Right cardiac atrium (tissue), 5 donors: ENCODE measurements around the gene PIGQ. TPM values are rescaled to one million over a fixed set of nuclear protein-coding genes. Genes with fewer than 3 reads are reported as not detected.

Source experiments
- ATAC-seq, 2 donors: fragments of 200-7000 bp; cut with Tn5 transposase; one replicate each; pipeline versions ENCODE4 v1.8.0 to v1.9.1; 2020; ENCODE audit warnings: moderate library complexity in 2 of 2, mild to moderate bottlenecking in 1 of 2
- DNase-seq, 3 donors: peaks; one replicate each; pipeline ENCODE4 v3.0.0-alpha.2; 2020
- H3K27ac ChIP-seq: one replicate; pipeline ENCODE4 v1.5.1; 2013; ENCODE audit warnings: mild to moderate bottlenecking, low read length, control low read depth, moderate library complexity
- H3K27me3 ChIP-seq: one replicate; pipeline ENCODE4 v1.6.1; 2013; ENCODE audit not compliant: control insufficient read depth, insufficient read depth
- H3K4me1 ChIP-seq: one replicate; pipeline ENCODE4 v1.6.1; 2013; ENCODE audit warnings: low read length; ENCODE audit not compliant: control insufficient read depth, insufficient read depth
- H3K4me3 ChIP-seq: one replicate; pipeline ENCODE4 v1.5.1; 2013; ENCODE audit warnings: low read length, control low read depth
- H3K9me3 ChIP-seq: one replicate; pipeline ENCODE4 v1.6.1; 2013; ENCODE audit warnings: low read length; ENCODE audit not compliant: control insufficient read depth
- WGBS: extraction: QIAGEN DNeasy Blood & Tissue Kit; methylation state at CpG from one replicate; pipeline ENCODE4 v1.1.7; 2013; 5-methylcytosine and 5-hydroxymethylcytosine counted together
- intact Hi-C, 4 donors: fragments of 100-400 bp; cut with DNase I; formaldehyde crosslinking; loops; one replicate each; pipeline versions ENCODE4 v1.11.0 to v1.14.0; 2022 to 2023
- polyA plus RNA-seq: library from polyadenylated mRNA; stranded (reverse); fragments of 200-250 nt; gene quantifications from one replicate; pipeline ENCODE4 v1.2.3, GENCODE V29; 2013
- total RNA-seq, 4 donors: library from RNA; stranded (reverse); fragmentation: NEBNext Ultra II Directional; extraction: Animal tissue kit (Norgen Biotek cat#: 25700); gene quantifications; one replicate each; pipeline ENCODE4 v1.2.1, GENCODE V29; 2021
- donor health status: healthy with polysubstance abuse.
- donor health status: DM: no; HTN: yes; CAD: no.
- donor health status: DM: no; HTN: no; CAD: no.
- donor health status: DM: no; HTN: yes; CAD: no; lungs with severe emphysema.
- donor health status: DM: yes; HTN: yes; CAD: no.

Gene PIGQ
- total and polyA plus RNA-seq, 5 donors = 19.8 to 23.0 (median 22.7) TPM

DNA sequence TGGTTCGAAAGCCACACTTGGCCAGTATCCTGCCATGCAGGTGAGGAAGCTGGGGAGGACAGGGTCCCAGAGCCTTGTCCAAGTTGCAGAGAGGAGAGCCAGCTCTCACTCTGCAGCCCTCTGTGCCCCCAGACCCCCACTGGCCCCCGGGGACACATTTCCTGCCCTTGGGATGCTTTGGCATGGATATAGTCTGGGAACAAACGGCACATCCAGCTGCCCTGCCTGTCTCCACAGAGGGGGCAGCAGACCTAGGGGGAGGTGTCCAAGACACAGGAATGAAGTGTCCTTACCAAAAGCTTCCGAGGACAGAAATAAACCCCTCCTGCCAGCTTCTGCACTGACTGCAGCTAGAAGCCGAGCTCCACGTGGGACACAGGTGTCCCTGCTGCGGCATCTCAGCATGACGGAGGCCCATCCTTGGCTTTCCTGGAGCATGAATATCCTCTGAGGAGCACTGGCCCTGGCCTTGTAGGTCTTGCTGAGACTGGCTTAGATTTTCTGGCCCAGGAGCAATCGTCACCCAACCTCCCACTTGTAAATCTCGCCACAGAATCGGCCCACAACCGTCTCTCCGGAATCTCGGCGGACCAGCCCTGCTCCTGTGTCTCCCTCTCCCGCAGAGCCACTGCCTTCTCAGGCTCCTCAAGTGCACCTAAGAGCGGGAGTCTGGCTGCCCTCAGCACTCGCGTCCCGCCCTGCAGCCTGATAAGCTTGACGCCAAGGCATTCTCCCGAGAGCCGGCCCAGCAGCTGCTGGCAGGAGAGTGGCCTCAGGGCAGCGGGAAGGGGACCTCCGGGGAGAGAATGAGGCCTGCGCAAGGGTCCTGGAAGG lies 43.4 kb upstream of the PIGQ start:
- Histone ChIP-seq H3K27ac (peak overlapping the region; percentile 95), H3K27me3 (no peaks in the 10 kb centered on the region), H3K9me3 (no peaks in the 10 kb centered on the region), H3K4me3 (peak overlapping the region; percentile 86), H3K4me1 (peaks cover 18% of the 10 kb centered on the region)
- intact Hi-C loops = loop anchor here in 1 of 4 donors (5.0 kb wide), 1 partner anchor 129 kb away; the partner anchor contains the start of gene NME4
- ATAC-seq = peak; percentile 30 to 53
- peak; percentile 77 to 88 (median 87) for DNase-seq
- 7% methylated on average over 26 of the region's 26 CpGs for WGBS

DNA sequence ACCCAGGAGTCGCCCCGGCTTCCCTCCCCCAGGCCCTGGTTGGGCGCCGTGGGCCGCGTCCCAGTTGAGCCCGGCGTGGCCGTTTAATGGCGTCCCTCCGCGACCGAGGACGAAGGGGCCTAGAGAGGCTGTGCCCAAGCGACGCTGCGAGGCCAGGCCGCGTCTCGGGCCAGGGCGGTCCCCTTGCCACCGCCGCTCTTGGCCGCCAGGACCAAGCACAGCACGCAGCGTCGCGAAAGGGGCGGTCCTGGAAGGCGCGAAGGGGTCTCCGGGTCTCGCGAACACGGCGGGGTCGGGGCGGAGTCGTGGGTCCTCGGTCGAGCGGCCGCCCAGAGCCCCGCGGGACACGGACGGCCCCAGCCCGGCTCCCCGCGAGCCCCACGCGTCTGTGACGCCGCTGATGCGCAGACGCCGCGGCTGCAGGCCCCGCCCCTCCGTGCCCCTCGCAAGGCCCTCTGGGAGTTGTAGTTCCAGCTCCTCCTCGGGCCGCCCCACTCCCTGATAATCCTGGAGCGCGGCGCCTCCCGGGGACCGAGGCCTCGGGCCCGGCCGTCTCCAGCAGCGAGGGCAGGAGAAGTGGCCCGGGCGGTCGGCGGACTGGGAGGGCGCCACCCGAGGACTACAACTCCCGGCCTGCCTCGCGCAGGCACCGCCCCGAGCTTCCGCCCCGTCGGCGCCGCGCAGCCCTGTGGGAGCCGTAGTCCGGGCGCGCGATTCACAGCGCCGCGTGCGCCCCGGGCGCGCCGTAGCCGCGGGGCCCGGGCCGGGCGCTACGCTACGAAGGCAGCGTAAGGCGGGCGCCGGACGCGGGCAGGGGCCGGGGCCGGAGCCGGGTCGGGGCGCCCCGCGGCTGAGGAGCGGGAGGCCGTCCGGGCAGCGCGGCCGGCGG lies 42.5 kb upstream of the PIGQ start, which contains the start of gene CAPN15:
TSS of gene CAPN15 (plus strand) at position 698 of the 889 bp plus-strand sequence. CDS start 19,127 bp downstream, outside the sequence.
- DNase-seq = peak; percentile 91 to 96 (median 96)
- under 1% methylated on average over 128 of the region's 129 CpGs for WGBS
- Histone ChIP-seq H3K27me3 (no peaks in the 10 kb centered on the region), H3K27ac (peak within 1 kb of the TSS; percentile 95), H3K9me3 (no peaks in the 10 kb centered on the region), H3K4me1 (peaks cover 18% of the 10 kb centered on the region), H3K4me3 (peak within 1 kb of the TSS; percentile 86)
- intact Hi-C loops = loop anchor here in 1 of 4 donors (5.0 kb wide), 1 partner anchor 130 kb away; the partner anchor contains the start of gene NME4
- peak; percentile 89 to 92 for ATAC-seq

DNA sequence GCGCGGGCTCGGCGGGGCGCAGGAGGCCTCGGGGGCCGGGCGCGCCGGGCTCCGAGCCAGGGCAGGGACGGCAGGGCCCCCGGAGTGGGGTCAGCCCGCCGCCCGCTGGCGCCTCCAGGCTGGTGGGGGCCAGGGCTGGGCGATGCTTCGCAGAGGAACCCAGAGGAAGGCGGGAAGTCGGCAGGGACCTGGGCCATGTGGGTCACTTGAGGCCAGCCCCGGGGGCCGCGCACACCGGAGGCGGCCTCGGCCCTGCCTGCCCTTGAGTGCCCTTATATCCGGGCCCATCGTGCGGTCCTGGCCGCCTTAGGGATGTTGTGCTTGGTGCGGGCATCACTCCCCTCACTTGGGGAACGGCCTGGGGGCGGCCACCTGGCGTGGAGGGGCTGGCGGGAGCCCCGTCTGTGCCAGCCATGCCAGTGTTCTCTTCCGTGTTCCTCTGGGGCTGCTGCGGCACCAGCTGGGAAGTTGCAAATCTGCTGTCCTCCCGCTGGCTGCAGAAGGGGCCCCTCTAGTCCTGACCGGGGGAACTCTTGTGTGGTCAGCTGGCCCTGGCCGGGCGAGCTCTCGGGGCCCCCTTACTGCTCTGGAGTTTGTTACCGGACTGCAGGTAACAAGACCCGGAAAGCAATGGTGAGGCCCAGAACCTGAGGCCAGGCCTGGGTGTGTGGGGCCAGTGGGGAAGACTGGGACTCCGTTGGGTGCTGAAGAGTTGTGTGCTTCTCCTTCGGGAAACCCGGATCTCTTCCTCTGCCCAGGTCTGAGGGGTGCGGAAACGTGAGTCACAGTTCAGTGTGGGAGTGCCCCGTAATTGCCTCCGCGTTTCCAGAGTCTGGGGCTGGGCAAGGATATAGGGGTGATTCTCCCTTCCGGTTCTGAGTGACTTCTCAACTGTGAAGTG lies 41.4 kb upstream of the PIGQ start:
- intact Hi-C loops = loop anchor here in 1 of 4 donors (5.0 kb wide), 1 partner anchor 131 kb away; the partner anchor contains the start of gene NME4
- peak; percentile 62 to 77 (median 74) for DNase-seq
- WGBS = 4% methylated on average over 55 of the region's 55 CpGs

DNA sequence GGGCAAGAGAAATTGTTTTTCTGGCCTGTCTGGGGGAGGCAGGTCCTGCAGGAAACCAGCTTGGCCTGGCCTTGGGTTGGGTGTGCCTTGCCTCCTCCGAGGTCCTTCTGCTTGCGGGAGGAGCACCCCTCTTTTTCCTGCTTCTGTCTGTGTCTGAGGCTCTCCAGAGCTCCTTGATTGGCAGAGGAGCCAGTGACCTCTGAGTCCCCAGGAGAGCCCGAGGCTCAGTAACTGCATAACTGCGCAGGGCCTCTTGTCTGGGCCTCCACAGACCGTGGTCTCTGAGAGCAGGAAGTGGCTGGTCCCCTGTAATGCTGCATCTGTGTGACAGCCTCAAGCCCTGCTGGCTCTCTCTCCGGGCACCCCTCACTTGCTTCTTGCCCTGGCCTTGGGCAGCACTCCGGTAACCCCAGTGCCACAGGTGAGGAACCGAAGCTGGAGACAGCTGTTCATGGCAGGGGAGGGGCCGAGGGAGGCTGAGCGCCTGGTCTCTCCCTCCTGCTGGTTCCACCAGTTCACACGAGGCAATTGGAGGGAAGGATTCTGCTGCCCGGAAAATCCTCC lies 40.7 kb upstream of the PIGQ start:
- intact Hi-C loops = loop anchor here in 1 of 4 donors (5.0 kb wide), 1 partner anchor 132 kb away; the partner anchor contains the start of gene NME4
- peak overlapping the region; percentile 86 for H3K4me3 ChIP-seq
- peak overlapping the region; percentile 19 for H3K27ac ChIP-seq
- ATAC-seq (no peak), DNase-seq (no peak)
- peaks cover 18% of the 10 kb centered on the region for H3K4me1 ChIP-seq
- H3K27me3 ChIP-seq = no peaks in the 10 kb centered on the region
- H3K9me3 ChIP-seq = no peaks in the 10 kb centered on the region
- WGBS = 49% methylated on average over 12 of the region's 12 CpGs

More for the DNA sequence above, 41.4 kb upstream of the PIGQ start:
- H3K27me3 ChIP-seq = no peaks in the 10 kb centered on the region
- no peaks in the 10 kb centered on the region for H3K9me3 ChIP-seq
- ATAC-seq = peak in 1 of 2 donors; percentile 18
- peak overlapping the region; percentile 19 for H3K27ac ChIP-seq
- H3K4me3 ChIP-seq = peak overlapping the region; percentile 86
- H3K4me1 ChIP-seq = peaks cover 18% of the 10 kb centered on the region

DNA sequence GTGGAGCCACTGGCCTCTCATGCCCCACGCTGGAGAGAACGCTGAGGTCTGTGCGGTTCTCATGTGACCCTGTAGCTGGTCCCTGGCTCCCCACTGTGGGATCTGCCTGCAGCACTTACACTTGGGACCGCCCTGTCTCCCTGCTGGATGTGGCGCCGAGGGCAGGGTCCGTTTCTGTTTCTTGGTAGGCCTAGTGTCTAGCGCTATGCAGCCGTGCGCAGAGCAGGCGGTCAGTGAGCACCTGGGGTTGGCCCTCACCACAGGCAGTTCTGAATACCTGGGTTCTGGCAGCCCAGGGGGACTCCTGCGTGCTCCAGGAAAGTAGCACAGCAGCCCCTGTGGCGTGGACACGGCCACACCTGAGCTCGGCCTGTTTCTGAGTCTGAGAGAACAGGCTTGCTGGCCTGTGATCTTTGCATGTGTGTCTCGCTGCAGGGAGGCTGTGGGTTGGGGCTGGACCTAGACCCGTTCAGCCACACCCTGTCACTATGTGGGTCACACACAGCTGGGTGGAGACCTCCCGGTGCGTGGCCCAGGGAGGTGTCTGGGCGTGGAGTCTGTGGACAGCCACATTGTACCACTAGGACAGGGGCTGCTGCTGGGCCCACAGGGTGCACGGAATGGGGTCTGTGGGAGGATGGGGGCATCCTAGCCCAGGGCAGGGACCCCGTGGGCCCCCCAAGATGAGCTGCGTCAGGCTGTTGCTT lies 39.5 kb upstream of the PIGQ start:
- Histone ChIP-seq H3K9me3 (no peaks in the 10 kb centered on the region), H3K27me3 (no peaks in the 10 kb centered on the region), H3K27ac (no peak overlapping the region), H3K4me1 (peaks cover 18% of the 10 kb centered on the region), H3K4me3 (no peak overlapping the region)
- ATAC-seq (no peak), DNase-seq (no peak)
- intact Hi-C loops = no loop called here
- WGBS = 89% methylated on average over 23 of the region's 23 CpGs

DNA sequence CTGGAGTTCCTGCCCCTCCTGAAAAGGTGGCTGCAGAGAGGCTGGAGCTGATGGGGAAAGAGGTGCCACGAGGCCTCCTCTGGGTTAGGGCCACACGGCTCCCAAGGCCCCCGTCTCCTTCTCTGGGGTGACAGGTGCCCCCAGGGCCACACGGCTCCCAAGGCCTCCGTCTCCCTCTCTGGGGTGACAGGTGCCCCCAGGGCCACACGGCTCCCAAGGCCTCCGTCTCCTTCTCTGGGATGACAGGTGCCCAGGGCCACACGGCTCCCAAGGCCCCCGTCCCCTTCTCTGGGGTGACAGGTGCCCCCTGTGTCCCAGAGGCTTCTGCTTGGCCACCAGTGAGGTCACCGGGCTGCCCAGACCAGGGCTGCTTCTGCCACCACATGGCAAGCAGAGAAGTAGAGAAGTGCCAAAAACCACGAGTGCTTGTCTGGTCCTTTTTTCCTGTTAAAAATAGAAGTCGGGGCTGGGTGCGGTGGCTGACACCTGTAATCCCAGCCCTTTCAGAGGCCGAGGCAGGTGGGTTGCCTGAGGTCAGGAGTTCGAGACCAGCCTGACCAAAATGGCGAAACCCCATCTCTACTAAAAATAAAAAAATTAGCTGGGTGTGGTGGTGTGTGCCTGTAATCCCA lies 38.2 kb upstream of the PIGQ start:
- DNase-seq (no peak), ATAC-seq (no peak)
- H3K27ac ChIP-seq = no peak overlapping the region
- peaks cover 9% of the 10 kb centered on the region for H3K4me1 ChIP-seq
- H3K9me3 ChIP-seq = no peaks in the 10 kb centered on the region
- intact Hi-C loops = no loop called here
- WGBS = 85% methylated on average over 16 of the region's 16 CpGs
- H3K4me3 ChIP-seq = no peak overlapping the region
- H3K27me3 ChIP-seq = no peaks in the 10 kb centered on the region

DNA sequence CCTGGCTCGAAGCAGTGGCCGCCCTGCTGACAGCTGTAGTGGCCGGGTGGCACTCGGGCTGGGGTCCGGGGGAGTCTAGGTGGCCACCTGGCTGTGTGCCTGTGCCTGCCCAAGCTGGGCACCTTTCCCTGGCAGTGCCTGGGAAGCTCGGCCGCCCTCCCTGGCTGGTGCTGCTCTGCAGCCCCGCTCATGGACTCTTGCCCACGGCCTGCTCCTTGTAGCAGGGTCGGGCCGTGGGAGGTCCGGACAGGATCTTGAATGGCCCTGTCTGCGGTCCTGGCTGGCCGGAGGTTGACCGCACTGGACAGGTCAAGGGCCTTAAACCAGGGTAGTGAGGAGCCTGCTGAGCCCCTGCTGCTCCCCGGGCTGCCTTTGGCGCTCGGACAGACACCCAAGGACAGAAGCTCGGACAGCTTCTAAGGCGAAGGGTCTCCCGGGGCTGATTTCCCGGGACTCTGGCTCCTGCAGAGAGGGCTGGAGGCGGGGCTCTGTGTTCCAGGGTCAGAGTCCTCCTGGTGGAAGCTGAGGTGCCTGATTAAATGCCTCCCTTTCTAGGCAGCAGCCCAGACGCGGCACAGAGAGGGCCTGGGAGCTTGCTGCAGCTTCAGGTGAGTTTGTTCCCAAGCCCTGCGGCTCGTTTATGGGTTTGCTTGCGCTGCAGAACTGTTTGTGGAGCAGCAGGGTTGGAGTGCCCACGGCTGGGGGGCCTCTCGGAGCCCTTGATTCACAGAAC lies 36.2 kb upstream of the PIGQ start:
- WGBS = 75% methylated on average over 30 of the region's 30 CpGs
- Histone ChIP-seq H3K4me3 (no peak overlapping the region), H3K27me3 (no peaks in the 10 kb centered on the region), H3K4me1 (peaks cover 9% of the 10 kb centered on the region), H3K27ac (no peak overlapping the region), H3K9me3 (no peaks in the 10 kb centered on the region)
- intact Hi-C loops = no loop called here
- ATAC-seq (no peak), DNase-seq (no peak)

DNA sequence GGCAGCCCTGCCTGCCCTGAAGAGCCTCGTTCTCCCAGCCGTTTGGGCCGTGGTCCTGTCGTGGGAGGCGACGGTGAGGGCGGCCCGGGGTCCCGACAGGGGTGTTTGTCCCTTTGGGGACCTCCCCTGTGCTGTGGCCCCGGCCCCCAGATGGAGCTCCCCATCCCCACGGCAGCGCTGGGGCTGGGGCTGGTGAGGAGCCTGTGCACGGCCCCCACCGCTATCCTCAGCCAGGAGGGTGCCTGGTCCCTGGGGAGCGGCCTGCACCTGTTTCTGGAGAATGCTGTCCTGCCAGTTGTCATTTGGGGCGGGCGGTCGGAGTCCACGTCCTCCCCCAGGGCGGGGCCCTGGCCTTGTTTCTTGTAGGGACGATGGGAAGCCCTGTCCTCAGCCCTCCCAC lies 35.6 kb upstream of the PIGQ start:
- no peak overlapping the region for H3K27ac ChIP-seq
- WGBS = 82% methylated on average over 21 of the region's 21 CpGs

More for the DNA sequence above, 35.6 kb upstream of the PIGQ start:
- H3K9me3 ChIP-seq = no peaks in the 10 kb centered on the region
- intact Hi-C loops = no loop called here
- H3K4me1 ChIP-seq = peaks cover 4% of the 10 kb centered on the region
- H3K27me3 ChIP-seq = no peaks in the 10 kb centered on the region
- ATAC-seq = no peak
- no peak for DNase-seq
- H3K4me3 ChIP-seq = no peak overlapping the region
